DOHH2 (cell line): ENCODE data around the gene SPTBN1.

Source experiments
- CTCF ChIP-seq: fragments of 200-600 bp; sonication (generic); IDR thresholded peaks from one replicate; pipeline ENCODE4 v1.5.1; 2014; ENCODE audit warnings: antibody characterized with exemption, mild to moderate bottlenecking, low read depth, low read length; ENCODE audit not compliant: poor library complexity, severe bottlenecking
- EZH2phosphoT487 ChIP-seq: fragments of 200-600 bp; sonication (generic); IDR thresholded peaks from 2 replicates; pipeline ENCODE4 v1.6.1; 2017; ENCODE audit warnings: borderline replicate concordance, mild to moderate bottlenecking, antibody characterized with exemption, low read length, moderate library complexity, mixed read lengths

DNA sequence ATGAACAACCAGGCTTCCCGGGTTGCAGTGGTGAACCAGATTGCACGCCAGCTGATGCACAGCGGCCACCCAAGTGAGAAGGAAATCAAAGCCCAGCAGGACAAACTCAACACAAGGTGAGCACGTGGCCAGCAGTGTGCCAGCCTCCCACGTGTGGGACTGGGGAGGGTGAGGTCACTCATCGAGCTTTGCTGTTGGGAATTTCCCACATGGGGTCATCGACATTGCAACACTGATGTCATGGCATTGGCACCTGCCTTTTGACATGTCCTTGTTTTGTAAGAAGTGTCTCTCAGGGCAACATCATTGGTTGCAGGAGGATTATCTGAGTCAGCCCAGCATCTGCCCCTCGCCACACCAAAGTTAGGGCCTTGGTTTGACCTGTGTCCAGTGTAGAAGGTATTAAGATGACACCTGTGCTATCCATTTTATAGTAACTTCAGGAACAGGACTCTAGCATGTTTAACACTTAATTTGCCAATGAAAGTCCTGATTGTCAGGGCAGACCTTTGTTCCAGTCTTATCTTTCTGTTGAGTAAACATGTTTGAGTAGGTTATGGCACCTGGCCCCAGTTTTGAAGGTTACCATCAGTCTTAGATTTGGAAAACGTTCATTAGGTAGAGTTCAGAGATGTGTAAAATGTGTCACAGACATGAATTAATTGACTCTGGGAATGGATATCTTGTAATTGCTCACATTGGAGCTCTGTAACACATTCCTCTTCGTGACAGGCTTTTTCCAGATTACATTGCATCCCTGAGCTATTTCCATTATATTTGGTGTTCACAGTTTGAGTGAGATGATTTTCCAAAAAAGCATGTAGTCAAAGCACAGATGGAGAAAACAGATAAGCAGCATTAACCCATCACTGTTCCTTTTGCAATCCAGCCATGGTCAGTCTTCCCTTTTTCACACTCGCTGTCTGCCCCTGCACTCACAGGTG lies 174.1 kb downstream of the SPTBN1 start:
- TF ChIP-seq CTCF (no peak), EZH2phosphoT487 (no peak)
